AG04449 (cell line): Measurements from ENCODE around the gene FBN2.

Source experiments
- CTCF ChIA-PET: fragments of 350-600 bp; formaldehyde crosslinking; extraction: SDS; loops from one replicate; lab custom pipeline; 2021; ENCODE audit warnings: antibody characterized with exemption; lab: Yijun Ruan, JAX
- POLR2A ChIA-PET: fragments of 400-600, 350-600 bp; formaldehyde crosslinking; extraction: SDS; loops from one replicate; lab custom pipeline; 2020; ENCODE audit warnings: antibody characterized with exemption, inconsistent platforms; lab: Yijun Ruan, JAX
- DNase-seq: peaks from one replicate; pipeline ENCODE4 v3.0.0-alpha.2; 2010; ENCODE audit warnings: low read depth, low spot score
- H3K4me3 ChIP-seq: 2 replicates; pipeline ENCODE4 v1.5.1; 2011; ENCODE audit warnings: low read depth, mild to moderate bottlenecking, control low read depth, low read length
- CTCF ChIP-seq: IDR thresholded peaks from one replicate; pipeline ENCODE4 v1.5.1; 2011; ENCODE audit warnings: mild to moderate bottlenecking, moderate library complexity, low read length, control low read depth, inconsistent platforms; ENCODE audit not compliant: insufficient read depth; ENCODE audit errors: missing control alignments

Gene FBN2

DNA sequence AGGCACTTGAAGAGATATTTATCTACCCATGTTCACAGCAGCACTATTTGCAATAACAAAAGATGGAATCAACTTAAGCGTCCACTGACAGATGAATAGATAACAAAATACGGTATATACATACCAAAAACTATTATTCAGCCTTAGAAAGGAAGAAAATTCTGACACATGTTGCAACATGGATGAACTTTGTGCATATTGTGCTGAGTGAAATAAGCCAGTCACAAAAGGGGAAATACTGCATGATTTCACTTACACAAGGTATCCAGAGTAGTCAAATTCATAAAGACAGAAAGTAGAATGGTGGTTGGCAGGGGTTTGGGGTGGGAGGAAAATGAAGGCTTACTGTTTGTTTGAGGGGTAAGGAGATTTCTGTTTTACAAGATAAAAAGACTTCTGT is 66.0 kb downstream of the FBN2 start:
- POLR2A ChIA-PET: no interaction called here
- no peak for DNase-seq
- CTCF ChIA-PET: no interaction called here
- no peak overlapping the region for H3K4me3 ChIP-seq
- no peak for TF ChIP-seq CTCF

- CTCF ChIA-PET: interaction anchor here (1.6 kb wide), 1 partner anchor 28 kb away, joined by 4 read pairs; no protein-coding TSS in a partner anchor
- peak; percentile 49 for DNase-seq
- POLR2A ChIA-PET: no interaction called here
- H3K4me3 ChIP-seq: no peak overlapping the region
- no peak for TF ChIP-seq CTCF
Observed at GRCh38 chr5:128470663-128471062, 67.4 kb downstream of the FBN2 start.

- ChIA-PET POLR2A (no interaction called here), CTCF (interaction anchor here (1.6 kb wide), 1 partner anchor 29 kb away, joined by 4 read pairs; no protein-coding TSS in a partner anchor)
- H3K4me3 ChIP-seq: no peak overlapping the region
- TF ChIP-seq CTCF: no peak
- no peak for DNase-seq
Observed at GRCh38 chr5:128469912-128470311, 68.1 kb downstream of the FBN2 start.

DNA sequence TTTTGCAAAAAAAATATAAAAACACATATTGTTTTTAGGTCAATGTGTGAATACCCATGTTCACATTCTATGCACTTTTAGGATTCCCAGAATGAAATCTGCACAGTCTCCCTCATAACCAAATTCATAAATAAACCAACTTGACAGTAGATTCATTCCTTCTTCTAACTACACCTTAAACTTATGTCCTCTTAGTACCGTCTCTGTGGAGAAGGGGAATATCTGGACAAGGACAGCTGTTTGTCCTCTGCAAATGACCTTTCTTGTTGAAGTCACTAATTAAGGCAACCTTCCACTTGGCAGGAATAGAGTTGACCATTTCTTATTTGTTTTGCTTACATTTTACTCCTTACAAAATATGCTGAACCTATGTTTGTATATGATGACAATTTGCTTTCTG is 71.1 kb downstream of the FBN2 start:
- ChIA-PET POLR2A (no interaction called here), CTCF (interaction anchor here (0.9 kb wide), 1 partner anchor 13 kb away, joined by 3 read pairs; no protein-coding TSS in a partner anchor)
- DNase-seq: no peak
- no peak for TF ChIP-seq CTCF
- H3K4me3 ChIP-seq: no peak overlapping the region

DNA sequence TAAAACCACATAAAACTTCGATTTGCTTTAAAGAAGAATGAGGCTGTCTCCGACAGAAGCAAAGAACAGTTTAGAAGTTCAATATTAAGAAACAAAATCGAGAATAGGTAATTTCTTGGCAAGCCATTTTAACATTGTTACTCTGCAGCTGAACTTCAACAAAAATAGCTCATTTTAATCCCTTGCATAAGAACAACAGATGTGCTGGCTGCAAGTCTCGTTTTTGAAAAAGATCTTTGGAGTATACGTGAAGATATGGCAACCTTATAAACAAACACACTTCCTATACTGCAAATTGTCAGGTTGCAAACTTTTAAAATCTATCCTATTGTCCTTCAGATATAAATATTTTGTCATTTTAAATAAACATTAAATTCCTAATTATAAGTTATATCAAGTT is 71.5 kb downstream of the FBN2 start:
- H3K4me3 ChIP-seq: no peak overlapping the region
- TF ChIP-seq CTCF: no peak
- ChIA-PET POLR2A (no interaction called here), CTCF (interaction anchor here (0.9 kb wide), 1 partner anchor 14 kb away, joined by 3 read pairs; no protein-coding TSS in a partner anchor)
- DNase-seq: no peak

DNA sequence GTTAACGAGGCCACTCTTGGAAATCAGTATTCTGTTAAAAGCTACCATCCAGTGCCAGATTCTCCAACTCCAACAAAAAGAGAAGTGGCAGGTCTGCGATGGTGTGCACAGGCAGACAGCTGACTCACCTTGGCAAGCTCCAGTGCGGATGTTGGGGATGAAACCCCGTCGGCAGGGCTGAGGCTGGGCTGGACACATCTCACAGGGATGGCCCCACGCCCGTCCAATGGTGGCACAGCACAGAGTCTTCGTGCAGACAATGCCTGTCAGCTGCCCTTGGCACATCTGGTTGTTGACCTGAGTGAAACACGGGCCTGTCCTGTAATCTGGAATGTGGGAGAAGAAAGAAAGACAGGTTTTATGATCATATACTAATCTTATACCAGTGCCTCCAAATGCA is 73.4 kb downstream of the FBN2 start:
- ChIA-PET POLR2A (no interaction called here), CTCF (no interaction called here)
- DNase-seq: no peak
- no peak for TF ChIP-seq CTCF
- no peak overlapping the region for H3K4me3 ChIP-seq
